ENCODE results near the gene AIG1. TPM values are rescaled to one million over a fixed set of nuclear protein-coding genes. Genes with fewer than 3 reads are reported as not detected.

AIG1 gene
- total RNA-seq, 1 experiment from 2014 or later, result 31.0 TPM

GRCh38 chr6:143188292-143188691 is 127.6 kb downstream of the AIG1 start:
- DNase-seq (ENCODE audit: extremely low read depth, low read depth), result no peak

DNA sequence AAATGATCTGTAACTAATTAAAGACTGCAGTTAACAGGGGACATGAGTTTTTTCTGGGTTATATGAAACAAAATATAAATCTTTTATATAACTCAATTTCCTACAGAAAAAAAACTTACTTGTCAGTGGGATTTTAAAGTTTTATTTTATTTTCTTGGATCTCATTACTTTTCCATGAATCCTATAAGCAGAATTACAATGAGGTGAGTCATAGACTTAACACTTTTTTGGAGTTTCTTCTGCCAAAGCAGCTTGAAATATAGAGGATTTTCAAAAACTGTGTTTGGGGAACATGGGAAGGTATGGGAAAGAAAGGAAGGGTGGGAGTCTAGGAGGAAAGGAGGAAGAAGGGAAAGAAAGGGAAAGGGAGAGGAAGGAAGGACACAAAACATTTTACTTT is 130.7 kb downstream of the AIG1 start:
- no peak for DNase-seq (ENCODE audit: extremely low read depth, low read depth)

DNA sequence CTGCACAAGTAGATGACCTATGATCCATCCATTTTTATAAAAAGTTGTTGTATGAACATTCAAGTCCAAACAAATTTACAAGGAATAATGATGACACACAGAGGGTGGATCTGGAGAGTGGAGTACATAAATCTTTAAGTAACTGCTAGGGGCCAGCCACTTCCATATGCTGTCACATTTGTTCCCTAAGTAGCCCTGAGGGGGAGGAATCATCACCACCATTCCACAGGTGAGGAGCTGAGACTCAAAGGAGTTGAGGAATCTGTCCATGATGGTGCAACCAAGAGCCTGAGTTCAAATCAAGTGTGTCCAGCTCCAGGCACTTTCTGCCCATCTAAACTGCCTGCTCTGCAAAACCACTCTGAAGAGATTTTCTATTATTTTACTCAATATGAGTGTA is 132.1 kb downstream of the AIG1 start:
- no peak for DNase-seq (ENCODE audit: extremely low read depth, low read depth)

GRCh38 chr6:143193571-143194094 is 132.9 kb downstream of the AIG1 start:
- no peak for DNase-seq (ENCODE audit: extremely low read depth, low read depth)

DNA sequence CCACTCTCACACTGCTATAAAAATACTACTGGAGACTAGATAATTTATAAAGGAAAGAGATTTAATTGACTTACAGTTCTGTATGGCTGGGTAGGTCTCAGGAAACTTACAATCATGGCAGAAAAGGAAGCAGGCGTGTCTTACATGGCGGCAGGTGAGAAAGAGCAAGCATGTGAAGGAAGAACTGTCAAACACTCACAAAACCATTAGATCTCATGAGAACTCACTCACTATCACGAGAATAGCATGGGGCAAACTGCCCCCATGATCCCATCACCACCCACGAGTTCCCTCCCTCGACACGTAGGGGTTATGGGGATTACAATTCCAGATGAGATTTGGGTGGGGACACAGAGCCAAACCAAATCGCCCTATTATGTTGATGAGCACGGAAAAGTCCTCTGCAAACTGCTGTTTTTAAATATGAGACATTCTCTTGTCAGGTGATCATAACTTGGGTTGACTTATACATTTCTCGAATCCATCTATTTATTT is 133.5 kb downstream of the AIG1 start:
- DNase-seq (ENCODE audit: extremely low read depth, low read depth), result no peak

- DNase-seq (ENCODE audit: extremely low read depth, low read depth), result no peak
Observed at GRCh38 chr6:143195349-143195845, 134.7 kb downstream of the AIG1 start.

DNA sequence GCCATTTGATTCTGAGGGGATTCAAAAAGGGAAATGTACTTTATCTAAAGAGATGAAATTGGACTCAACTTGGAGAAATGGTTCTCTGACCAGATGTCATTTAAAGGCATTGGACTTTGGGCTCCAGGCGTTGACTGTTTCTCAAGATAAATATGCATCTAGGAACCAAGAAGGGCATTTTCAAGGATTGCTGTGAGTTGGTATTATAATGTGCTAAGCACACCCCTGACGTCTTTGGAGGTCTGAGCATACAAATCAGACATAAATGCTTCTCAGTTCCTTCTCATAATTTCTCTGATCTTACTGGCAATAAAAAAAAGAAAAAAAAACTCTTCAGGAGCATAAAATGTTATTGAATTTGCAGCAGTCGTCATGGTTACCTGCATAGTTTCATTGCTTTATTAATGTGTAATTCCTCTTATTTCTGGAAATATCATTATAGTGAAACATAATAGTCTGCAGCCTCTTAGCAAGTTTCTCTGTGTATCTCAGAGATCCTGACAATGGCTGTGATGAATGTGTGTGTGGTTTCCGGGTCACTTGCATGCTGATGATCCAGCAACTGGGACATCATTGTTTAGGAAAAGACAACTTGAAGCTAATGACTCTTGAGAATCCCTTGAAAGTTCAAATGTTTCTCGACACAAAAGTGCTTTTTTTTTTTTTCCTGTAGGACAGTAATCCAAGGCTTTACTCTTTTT is 136.0 kb downstream of the AIG1 start:
- DNase-seq (ENCODE audit: extremely low read depth, low read depth), result no peak

DNA sequence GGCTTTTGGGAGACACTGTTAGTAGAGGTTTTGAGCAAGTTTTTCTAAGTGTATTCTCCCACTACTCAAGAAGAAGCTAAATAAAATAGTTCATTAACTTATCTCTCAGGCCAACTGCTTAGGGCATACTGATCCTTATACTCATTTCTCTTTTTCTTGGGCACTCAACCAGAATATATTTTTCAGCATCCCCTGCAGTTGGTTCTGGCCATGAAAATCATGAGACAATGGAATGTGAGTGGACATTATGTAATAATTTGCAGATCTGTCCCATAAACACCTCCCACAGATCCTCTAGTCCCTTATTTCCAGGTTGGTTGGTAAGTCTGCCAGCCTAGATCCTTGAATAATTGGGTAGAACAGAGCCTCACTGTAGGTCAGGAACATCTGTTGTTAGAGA is 136.7 kb downstream of the AIG1 start:
- no peak for DNase-seq (ENCODE audit: extremely low read depth, low read depth)

- no peak for DNase-seq (ENCODE audit: extremely low read depth, low read depth)
Observed at GRCh38 chr6:143198312-143198711, 137.6 kb downstream of the AIG1 start.

- no peak for DNase-seq (ENCODE audit: extremely low read depth, low read depth)
Observed at GRCh38 chr6:143199291-143199690, 138.6 kb downstream of the AIG1 start.

DNA sequence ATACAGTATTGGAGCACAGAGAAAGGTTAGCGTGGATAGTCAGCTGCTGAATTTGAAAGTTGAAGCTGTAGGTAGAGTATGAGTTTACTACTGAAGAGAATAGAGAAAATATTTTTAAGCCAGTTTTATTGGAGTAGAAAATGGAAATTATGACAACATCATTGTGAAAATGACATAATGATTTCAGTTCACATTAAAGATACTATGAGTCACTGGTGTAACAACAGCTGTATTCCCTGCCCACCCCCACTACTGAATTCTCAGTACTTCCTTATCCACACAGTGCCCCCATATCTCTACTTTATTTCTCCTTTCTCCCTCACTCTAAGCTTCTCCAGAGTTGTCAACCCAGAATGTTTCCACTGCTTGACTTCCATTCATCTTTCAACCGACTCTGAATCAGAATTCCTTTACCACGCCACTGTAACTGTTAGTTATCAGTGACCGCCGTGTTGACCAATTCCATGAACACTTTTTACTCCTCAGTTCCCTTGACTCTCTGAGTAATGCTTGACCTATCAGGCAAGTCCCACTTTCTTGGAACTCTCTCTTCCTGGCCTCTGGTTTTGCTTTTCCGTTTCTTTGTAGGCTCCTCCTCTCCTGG is 139.6 kb downstream of the AIG1 start:
- DNase-seq (ENCODE audit: extremely low read depth, low read depth), result no peak

- DNase-seq (ENCODE audit: extremely low read depth, low read depth), result no peak
Observed at GRCh38 chr6:143204045-143204444, 143.4 kb downstream of the AIG1 start.

DNA sequence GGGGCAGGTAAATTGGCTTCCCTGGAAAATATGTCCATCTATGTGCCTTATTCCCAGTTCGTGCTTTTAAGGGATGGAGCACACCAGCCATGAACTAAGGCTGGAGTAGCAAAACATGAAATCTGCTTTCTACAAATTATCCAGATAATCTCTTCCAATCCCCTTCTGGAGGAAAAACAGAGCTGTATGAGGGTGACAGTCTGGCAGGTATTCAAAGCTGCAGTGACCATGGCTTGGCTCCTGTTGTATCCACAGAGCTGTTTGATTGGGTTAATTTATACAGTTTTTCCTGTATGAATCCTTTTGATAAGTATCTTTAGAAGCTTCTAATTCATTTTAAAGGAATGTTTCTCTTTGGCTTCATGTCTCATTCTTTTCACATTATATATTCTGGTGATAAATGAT is 144.4 kb downstream of the AIG1 start:
- no peak for DNase-seq (ENCODE audit: extremely low read depth, low read depth)

GRCh38 chr6:143205585-143205984 is 144.9 kb downstream of the AIG1 start:
- DNase-seq (ENCODE audit: extremely low read depth, low read depth), result no peak

DNA sequence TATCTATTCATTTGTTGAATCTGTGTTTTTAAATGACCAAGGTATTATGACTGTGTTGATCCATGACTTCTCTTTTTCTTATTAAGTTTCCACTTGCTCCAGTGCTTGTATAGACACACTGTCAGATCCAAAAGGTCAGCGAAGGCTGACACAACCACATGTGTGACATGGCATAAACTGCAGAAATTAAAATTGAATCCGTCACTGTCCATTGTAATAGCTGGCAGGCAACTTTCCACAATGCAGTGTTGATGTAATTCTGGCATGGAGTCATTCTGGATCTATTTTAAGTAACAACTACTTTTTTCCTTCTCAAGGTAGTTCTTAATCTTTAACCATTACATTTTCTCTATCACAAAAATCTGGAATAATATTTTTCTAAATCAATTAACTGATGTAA is 145.3 kb downstream of the AIG1 start:
- no peak for DNase-seq (ENCODE audit: extremely low read depth, low read depth)

- no peak for DNase-seq (ENCODE audit: extremely low read depth, low read depth)
Observed at GRCh38 chr6:143206550-143206949, 145.9 kb downstream of the AIG1 start.

- DNase-seq (ENCODE audit: extremely low read depth, low read depth), result no peak
Observed at GRCh38 chr6:143210420-143210819, 149.7 kb downstream of the AIG1 start.

- no peak for DNase-seq (ENCODE audit: extremely low read depth, low read depth)
Observed at GRCh38 chr6:143213859-143214376, 153.2 kb downstream of the AIG1 start.

- no peak for DNase-seq (ENCODE audit: extremely low read depth, low read depth)
Observed at GRCh38 chr6:143215363-143215762, 154.7 kb downstream of the AIG1 start.

GRCh38 chr6:143215771-143216170 is 155.1 kb downstream of the AIG1 start:
- DNase-seq (ENCODE audit: extremely low read depth, low read depth), result no peak

DNA sequence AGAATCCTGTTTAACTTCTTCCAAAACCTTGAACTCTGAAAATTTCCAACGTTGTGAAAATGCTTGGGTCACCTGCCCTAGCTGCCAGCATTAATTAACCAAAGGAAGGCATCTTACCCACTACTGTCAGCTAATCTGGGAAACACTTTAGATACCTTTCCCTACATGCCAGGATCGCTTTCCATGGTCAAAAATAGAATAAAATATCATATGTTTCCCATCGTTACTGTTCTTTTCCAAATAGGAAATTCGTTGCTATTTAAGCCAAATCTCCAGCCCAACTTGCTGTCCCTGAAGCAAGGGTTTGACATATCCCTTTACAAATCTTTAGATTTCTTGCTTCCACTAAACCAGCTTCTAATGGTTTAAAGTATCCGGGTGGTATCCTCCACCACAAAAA is 157.5 kb downstream of the AIG1 start:
- DNase-seq (ENCODE audit: extremely low read depth, low read depth), result no peak

- DNase-seq (ENCODE audit: extremely low read depth, low read depth), result no peak
Observed at GRCh38 chr6:143221698-143222097, 161.0 kb downstream of the AIG1 start.
